H1 (cell line): ENCODE measurements around the gene SFR1. TPM values are rescaled to one million over a fixed set of nuclear protein-coding genes. Genes with fewer than 3 reads are reported as not detected.

Experiments
- CTCF ChIA-PET: fragments of 300-600 bp; sonication (Branson Sonifier 250); formaldehyde crosslinking; loops from one replicate; lab custom pipeline; 2021; ENCODE audit not compliant: partially characterized antibody; lab: Charles Lee
- POLR2A ChIA-PET: fragments of 300-600 bp; sonication (Branson Sonifier 250); formaldehyde crosslinking; loops from one replicate; lab custom pipeline; 2021; ENCODE audit warnings: inconsistent platforms; ENCODE audit not compliant: partially characterized antibody; lab: Charles Lee
- DNase-seq, 2 experiments: peaks; one replicate each; pipeline versions ENCODE4 v3.0.0 to v3.0.0-alpha.2; 2010 to 2022; ENCODE audit warnings: low spot score in 2 of 2, low read depth in 1 of 2, mixed read lengths in 1 of 2
- FAIRE-seq: peaks from 2 replicates; lab custom pipeline; 2011; peaks lifted over from hg19 to GRCh38; lab: Jason Lieb, UNC
- H2AFZ ChIP-seq: 2 replicates; pipeline ENCODE4 v1.8.1; 2012; ENCODE audit warnings: low read length, inconsistent platforms
- H2AK5ac ChIP-seq: 2 replicates; pipeline ENCODE4 v1.6.1; 2013; ENCODE audit warnings: low read depth, low read length
- H2BK120ac ChIP-seq: replicated peaks from 2 replicates; pipeline ENCODE3; 2013; ENCODE audit warnings: low read depth, low read length, inconsistent platforms
- H2BK12ac ChIP-seq: 2 replicates; pipeline ENCODE4 v1.6.1; 2013; ENCODE audit warnings: low read depth, low read length
- H2BK15ac ChIP-seq: 2 replicates; pipeline ENCODE4 v1.6.1; 2013; ENCODE audit warnings: low read length
- H2BK20ac ChIP-seq: 2 replicates; pipeline ENCODE4 v1.6.1; 2013; ENCODE audit warnings: low read length
- H2BK5ac ChIP-seq: 2 replicates; pipeline ENCODE4 v1.6.1; 2013; ENCODE audit warnings: low read depth, low read length
- H3K14ac ChIP-seq: 2 replicates; pipeline ENCODE4 v1.6.1; 2013; ENCODE audit warnings: inconsistent platforms; ENCODE audit not compliant: insufficient read length
- H3K18ac ChIP-seq: 2 replicates; pipeline ENCODE4 v1.6.1; 2013; ENCODE audit warnings: low read length; ENCODE audit errors: extremely low read depth
- H3K23ac ChIP-seq: 2 replicates; pipeline ENCODE4 v1.6.1; 2013; ENCODE audit warnings: inconsistent platforms; ENCODE audit not compliant: insufficient read length
- H3K23me2 ChIP-seq: 2 replicates; pipeline ENCODE4 v1.6.1; 2013; ENCODE audit warnings: low read depth, low read length
- H3K27ac ChIP-seq: 2 replicates; pipeline ENCODE4 v1.6.1; 2011; ENCODE audit warnings: low read depth, low read length, inconsistent platforms
- H3K27me3 ChIP-seq, 4 experiments: replicated peaks in 1 of 4; 1 replicate in 1 of 4; 2 replicates in 3 of 4; pipeline versions ENCODE4 v1.6.1 to v1.8.1; 2011 to 2013; ENCODE audit warnings: low read length in 3 of 4, mild to moderate bottlenecking in 3 of 4, inconsistent platforms in 2 of 4, mixed read lengths in 2 of 4, moderate library complexity in 1 of 4; ENCODE audit not compliant: control insufficient read depth in 3 of 4, insufficient read depth in 3 of 4; ENCODE audit errors: extremely low read depth in 1 of 4
- H3K36me3 ChIP-seq, 4 experiments: 2 replicates each; pipeline versions ENCODE4 v1.6.1 to v1.8.1; 2011 to 2013; ENCODE audit warnings: mild to moderate bottlenecking in 4 of 4, low read length in 3 of 4, moderate library complexity in 2 of 4, control low read depth in 1 of 4, inconsistent platforms in 1 of 4; ENCODE audit not compliant: insufficient read depth in 4 of 4, control insufficient read depth in 2 of 4
- H3K4ac ChIP-seq: replicated peaks from 2 replicates; pipeline ENCODE3; 2013; ENCODE audit warnings: low read length, low read depth, mixed read lengths, inconsistent platforms; ENCODE audit not compliant: insufficient read length
- H3K4me1 ChIP-seq, 4 experiments: replicated peaks in 1 of 4; 1 replicate in 1 of 4; 2 replicates in 3 of 4; pipeline versions ENCODE4 v1.6.1 to v1.8.1; 2011 to 2013; ENCODE audit warnings: low read length in 3 of 4, inconsistent platforms in 2 of 4, mixed read lengths in 1 of 4; ENCODE audit not compliant: insufficient read depth in 4 of 4, control insufficient read depth in 3 of 4
- H3K4me2 ChIP-seq, 2 experiments: 2 replicates each; pipeline versions ENCODE4 v1.6.1 to v1.8.1; 2011 to 2013; ENCODE audit warnings: low read depth in 2 of 2, low read length in 2 of 2, control low read depth in 1 of 2, inconsistent platforms in 1 of 2, mild to moderate bottlenecking in 1 of 2; ENCODE audit not compliant: insufficient read depth in 1 of 2
- H3K4me3 ChIP-seq, 4 experiments: fragments of 200-600, 300-600 bp in 1 of 4; sonication (generic), shearing (Covaris generic), sonication (Bioruptor Twin) in 1 of 4; 2 replicates each; pipeline versions ENCODE4 v1.5.1 to v1.8.1; 2011 to 2016; ENCODE audit warnings: low read length in 4 of 4, low read depth in 3 of 4, control low read depth in 2 of 4, inconsistent platforms in 2 of 4, mild to moderate bottlenecking in 2 of 4, mixed read lengths in 1 of 4, moderate library complexity in 1 of 4; ENCODE audit not compliant: insufficient read depth in 2 of 4; ENCODE audit errors: extremely low read depth in 1 of 4
- H3K56ac ChIP-seq: replicated peaks from 2 replicates; pipeline ENCODE3; 2013; ENCODE audit warnings: low read depth, mild to moderate bottlenecking, mixed read lengths, low read length, inconsistent platforms; ENCODE audit not compliant: insufficient read length
- H3K79me1 ChIP-seq: 2 replicates; pipeline ENCODE4 v1.6.1; 2013; ENCODE audit warnings: low read depth, low read length, control low read depth
- H3K79me2 ChIP-seq, 2 experiments: 2 replicates each; pipeline versions ENCODE4 v1.6.1 to v1.8.1; 2012 to 2013; ENCODE audit warnings: low read length in 2 of 2, mild to moderate bottlenecking in 2 of 2, inconsistent platforms in 1 of 2; ENCODE audit not compliant: insufficient read depth in 2 of 2, control insufficient read depth in 1 of 2
- H3K9ac ChIP-seq, 4 experiments: replicated peaks in 1 of 4; 1 replicate in 1 of 4; 2 replicates in 3 of 4; pipeline versions ENCODE4 v1.6.1 to v1.8.1; 2011 to 2013; ENCODE audit warnings: low read depth in 3 of 4, low read length in 3 of 4, control low read depth in 2 of 4, mild to moderate bottlenecking in 2 of 4, moderate library complexity in 2 of 4, inconsistent platforms in 1 of 4; ENCODE audit errors: extremely low read depth in 1 of 4
- H3K9me3 ChIP-seq, 2 experiments: 2 replicates each; pipeline versions ENCODE4 v1.6.1 to v1.8.1; 2012 to 2013; ENCODE audit warnings: mild to moderate bottlenecking in 2 of 2, moderate library complexity in 2 of 2, control low read depth in 1 of 2, inconsistent platforms in 1 of 2, low read depth in 1 of 2, low read length in 1 of 2, mixed read lengths in 1 of 2; ENCODE audit not compliant: insufficient read depth in 2 of 2
- H4K20me1 ChIP-seq, 2 experiments: replicated peaks in 1 of 2; 2 replicates each; pipeline versions ENCODE3 to v1.8.1; 2011 to 2013; ENCODE audit warnings: inconsistent platforms in 2 of 2, low read length in 2 of 2, mild to moderate bottlenecking in 1 of 2; ENCODE audit not compliant: insufficient read depth in 2 of 2, control insufficient read depth in 1 of 2
- H4K5ac ChIP-seq: 2 replicates; pipeline ENCODE4 v1.6.1; 2013; ENCODE audit warnings: low read length, low read depth, mixed read lengths, inconsistent platforms; ENCODE audit not compliant: insufficient read length
- H4K8ac ChIP-seq: 2 replicates; pipeline ENCODE4 v1.8.0; 2013; ENCODE audit warnings: mild to moderate bottlenecking, moderate library complexity, low read length, inconsistent platforms; ENCODE audit not compliant: insufficient read depth; ENCODE audit errors: extremely low read depth
- H4K91ac ChIP-seq: replicated peaks from 2 replicates; pipeline ENCODE3; 2013; ENCODE audit warnings: low read length, mixed read lengths, inconsistent platforms; ENCODE audit not compliant: insufficient read length
- CBX5 ChIP-seq: fragments of 300-800, 300-1000 bp; sonication (generic); IDR thresholded peaks from 2 replicates; pipeline ENCODE4 v1.7.1; 2016; ENCODE audit warnings: antibody characterized with exemption, low read length, low read depth
- EZH2 ChIP-seq: fragments of 200-600 bp; sonication (generic); IDR thresholded peaks from 2 replicates; pipeline ENCODE4 v1.7.1; 2012; ENCODE audit warnings: low read depth, mild to moderate bottlenecking, moderate library complexity, low read length, inconsistent platforms; ENCODE audit not compliant: severe bottlenecking
- FOSL1 ChIP-seq: IDR thresholded peaks from 2 replicates; pipeline ENCODE4 v1.6.1; 2011; ENCODE audit warnings: mild to moderate bottlenecking, low read depth, low read length, moderate library complexity; ENCODE audit not compliant: insufficient read depth
- PHF8 ChIP-seq: fragments of 200-600 bp; sonication (generic); conservative IDR thresholded peaks from 2 replicates; pipeline ENCODE4 v1.7.1; 2012; ENCODE audit warnings: low read depth, mild to moderate bottlenecking, inconsistent platforms, low read length, moderate library complexity
- SIN3A ChIP-seq, 2 experiments: IDR thresholded peaks in 1 of 2; conservative IDR thresholded peaks in 1 of 2; 2 replicates each; pipeline ENCODE4 v1.6.1; 2011 to 2012; ENCODE audit warnings: low read length in 2 of 2, improper control_type of control experiment in 1 of 2, low read depth in 1 of 2, mild to moderate bottlenecking in 1 of 2
- TAF1 ChIP-seq: IDR thresholded peaks from 2 replicates; pipeline ENCODE4 v1.6.1; 2011; ENCODE audit warnings: mild to moderate bottlenecking, low read depth, low read length
- TBP ChIP-seq: IDR thresholded peaks from 2 replicates; pipeline ENCODE4 v1.6.1; 2011; ENCODE audit warnings: low read depth, low read length, improper control_type of control experiment
- WGBS, 2 experiments: shearing (Covaris generic) in 1 of 2; methylation state at CpG; one replicate each; pipeline versions ENCODE4 v1.1.6 to v1.1.7; 2013 to 2015; ENCODE audit warnings: low lambda C conversion rate in 2 of 2, mixed read lengths in 2 of 2, inconsistent platforms in 1 of 2, low coverage in 1 of 2, missing lambda C conversion rate in 1 of 2; ENCODE audit not compliant: insufficient replicate concordance in 2 of 2, insufficient coverage in 1 of 2, insufficient read length in 1 of 2; ENCODE audit errors: extremely low coverage in 1 of 2, missing lambda C conversion rate in 1 of 2; 5-methylcytosine and 5-hydroxymethylcytosine counted together
- long read RNA-seq, 2 experiments: library from RNA in 1 of 2; library from capped mRNA in 1 of 2; stranded (forward); transcript quantifications; one replicate each; pipeline ENCODE4 v2.0.0, GENCODE V29; 2021; ENCODE audit warnings: inconsistent platforms in 1 of 2
- polyA minus RNA-seq, 3 experiments: library from RNA; depleted of rRNA, polyadenylated mRNA; stranded (reverse); fragments of >200 nt; gene quantifications; 1 replicate in 2 of 3; 2 replicates in 1 of 3; pipeline ENCODE4 v1.2.3, GENCODE V29; 2011
- polyA plus RNA-seq, 7 experiments: library from polyadenylated mRNA; depleted of rRNA in 3 of 7; stranded (reverse) in 5 of 7; unstranded in 2 of 7; fragments of >200 nt in 5 of 7; fragments of 200-250 nt in 2 of 7; gene quantifications; 1 replicate in 5 of 7; 2 replicates in 1 of 7; 4 replicates in 1 of 7; pipeline versions ENCODE4 v1.2.1 to v1.2.3, GENCODE V29; 2011 to 2013; ENCODE audit warnings: missing spikeins in 2 of 7, mixed read lengths in 2 of 7
- total RNA-seq: library from RNA; stranded (reverse); fragmentation: NEBNext Ultra II Directional; extraction: Animal tissue kit (Norgen Biotek cat#: 25700); gene quantifications from 2 replicates; pipeline ENCODE4 v1.2.1, GENCODE V29; 2021

SFR1 gene, protein sequence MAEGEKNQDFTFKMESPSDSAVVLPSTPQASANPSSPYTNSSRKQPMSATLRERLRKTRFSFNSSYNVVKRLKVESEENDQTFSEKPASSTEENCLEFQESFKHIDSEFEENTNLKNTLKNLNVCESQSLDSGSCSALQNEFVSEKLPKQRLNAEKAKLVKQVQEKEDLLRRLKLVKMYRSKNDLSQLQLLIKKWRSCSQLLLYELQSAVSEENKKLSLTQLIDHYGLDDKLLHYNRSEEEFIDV
- total RNA-seq (6.9 and 7.7 TPM in 2 replicates), polyA plus RNA-seq (2011; rRNA removed) (3.1 and 3.4 TPM in 2 replicates), polyA minus RNA-seq (2011; rRNA and poly(A)+ RNA removed) (1.3 and 1.7 TPM in 2 replicates)
- 6.0 TPM for polyA plus RNA-seq (2011; cell fraction: cytosol; rRNA removed)
- 2.0 TPM for polyA plus RNA-seq (2011; cell fraction: nucleus; rRNA removed)
- 2.8 to 4.1 TPM (median 3.3 TPM) in 4 replicates for polyA plus RNA-seq (2012, experiment 1 of 2)
- 1.1 TPM for polyA plus RNA-seq (2012, experiment 2 of 2)
- polyA plus RNA-seq (2013, experiment 1 of 2) = 5.1 TPM
- polyA plus RNA-seq (2013, experiment 2 of 2) = 4.5 TPM
- 4.6 TPM for polyA minus RNA-seq (2011; cell fraction: cytosol; rRNA and poly(A)+ RNA removed)
- 1.6 TPM for polyA minus RNA-seq (2011; cell fraction: nucleus; rRNA and poly(A)+ RNA removed)
- long read RNA-seq, experiment 1, partial matches to known transcripts = 4 of 5 reads
- long read RNA-seq, experiment 1, other reads (novel, unspliced or antisense) = 0 of 5 reads
- long read RNA-seq, experiment 2, partial matches to known transcripts = 1 of 3 reads
- long read RNA-seq, experiment 2, other reads (novel, unspliced or antisense) = 0 of 3 reads

DNA sequence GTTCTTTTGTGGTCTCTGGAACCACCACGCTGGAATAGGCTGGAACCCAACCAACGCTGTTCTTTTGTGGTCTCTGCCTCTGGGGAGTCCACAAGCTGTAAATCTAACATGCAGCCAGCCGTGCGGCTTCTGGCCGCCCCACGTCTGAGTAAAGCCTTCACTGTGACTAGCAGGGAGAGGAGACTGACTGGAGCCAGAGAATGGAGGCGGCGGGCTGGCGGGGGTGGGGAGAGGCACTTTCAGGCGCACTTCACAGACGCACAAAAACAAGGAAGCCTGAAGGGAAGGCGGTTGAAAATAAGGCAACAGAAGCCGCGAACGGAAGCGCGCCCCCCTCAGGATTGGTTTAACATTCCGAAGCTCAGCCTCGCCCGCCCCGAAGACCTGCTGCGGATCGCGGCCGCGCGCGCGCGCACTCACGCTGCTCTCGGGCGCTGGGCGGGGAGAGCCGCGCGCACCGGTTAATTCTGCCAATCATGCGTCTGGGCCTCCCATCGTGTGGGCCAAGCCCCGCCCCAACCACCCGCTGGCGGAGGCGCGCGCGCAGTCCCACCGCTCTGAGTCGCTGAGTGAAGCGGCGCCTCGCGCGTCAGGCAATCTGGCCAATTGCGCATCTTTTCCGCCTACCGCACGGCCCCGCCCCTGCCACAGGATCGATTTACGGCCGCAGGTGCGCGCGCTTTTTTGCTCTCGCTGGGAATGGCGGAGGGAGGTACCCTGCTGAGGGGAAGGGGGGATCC lies at the start of gene SFR1:
Gene SFR1 (plus strand): TSS at position 687 of the 740 bp plus-strand sequence. CDS start 13 bp downstream, at position 700.
- no peaks in the 10 kb centered on the region for H3K79me2 ChIP-seq
- POLR2A ChIA-PET = interaction anchor here (0.7 to 3.9 kb wide), 42 partner anchors 8 to 427 kb away, joined by 3 to 43 read pairs (median 5); partner anchors contain the start of genes GSTO1 and GSTO2
- H3K4me2 ChIP-seq = peak within 1 kb of the TSS; percentile 92 to 99
- no peak within 1 kb of the TSS for H2BK20ac ChIP-seq
- H2BK15ac ChIP-seq = peak within 1 kb of the TSS; percentile 50; the same call in 1 of the 2 replicates
- no peak within 1 kb of the TSS for H3K23ac ChIP-seq
- H4K91ac ChIP-seq = peak within 1 kb of the TSS; percentile 92
- H3K9ac ChIP-seq = peak within 1 kb of the TSS; percentile 91 to 98 (median 98)
- H3K9me3 ChIP-seq = no peaks in the 10 kb centered on the region
- H3K14ac ChIP-seq = no peak within 1 kb of the TSS
- peak within 1 kb of the TSS; percentile 100; the same call in 1 of the 2 replicates for H4K8ac ChIP-seq
- peak within 1 kb of the TSS; percentile 91; the same call in 1 of the 2 replicates for H2BK12ac ChIP-seq
- H4K20me1 ChIP-seq = no peaks in the 10 kb centered on the region
- WGBS, 2 experiments = 1% methylated on average over 67 of the region's 67 CpGs; no CpG with 5 or more reads in 1 of the 2 experiments
- H4K5ac ChIP-seq = peak within 1 kb of the TSS; percentile 99
- DNase-seq = peak; percentile 97 to 99
- peak within 1 kb of the TSS; percentile 95 for H3K56ac ChIP-seq
- no peak within 1 kb of the TSS for H2AK5ac ChIP-seq
- CTCF ChIA-PET = interaction anchor here (0.6 to 8.6 kb wide), 33 partner anchors 10 to 487 kb away, joined by 3 to 43 read pairs (median 4); no protein-coding TSS in a partner anchor
- H3K4me1 ChIP-seq = peaks cover 0 to 8% (median 4%) of the 10 kb centered on the region in 4 experiments; a peak in 3 of 7 replicates
- peak within 1 kb of the TSS; percentile 98 for H3K4ac ChIP-seq
- H3K79me1 ChIP-seq = no peaks in the 10 kb centered on the region
- peak within 1 kb of the TSS; percentile 99 for H3K27ac ChIP-seq
- H3K4me3 ChIP-seq = peak within 1 kb of the TSS; percentile 68 to 96 (median 88)
- H2AFZ ChIP-seq = peak within 1 kb of the TSS; percentile 76; the same call in 1 of the 2 replicates
- H3K27me3 ChIP-seq = no peaks in the 10 kb centered on the region
- H3K23me2 ChIP-seq = peaks cover 5% of the 10 kb centered on the region
- H2BK120ac ChIP-seq = peak within 1 kb of the TSS; percentile 95
- H3K18ac ChIP-seq = peak within 1 kb of the TSS; percentile 96
- peak; percentile 45 for FAIRE-seq
- peak within 1 kb of the TSS; percentile 95 for H2BK5ac ChIP-seq
- no peaks in the 10 kb centered on the region; a peak in 1 of 8 replicates for H3K36me3 ChIP-seq
- 0 out of 2 replicates have a peak, but pooled peaks have one; percentile 24 for TF ChIP-seq FOSL1
- TF ChIP-seq TBP = peak; percentile 78
- TF ChIP-seq PHF8 = peak; percentile 73
- no peak for TF ChIP-seq EZH2
- TF ChIP-seq TAF1 = peak; percentile 91
- no peak for TF ChIP-seq CBX5
- TF ChIP-seq SIN3A (conservative IDR thresholded peaks at IDR 0.05 in 1 of 2, IDR thresholded peaks at IDR 0.05 in 1 of 2; ENCODE audit: low read depth in 1 of 2, low read length in 2 of 2) = no peak
